ENCODE data around the gene CCR4. TPM values are rescaled to one million over a fixed set of nuclear protein-coding genes. Genes with fewer than 3 reads are reported as not detected.

CCR4 gene
- total and polyA plus RNA-seq, 2 of the 8 experiments (the other 6 are each of a cell fraction or from before 2014, with no cell fraction given), result 0.11 to 0.15 TPM

DNA sequence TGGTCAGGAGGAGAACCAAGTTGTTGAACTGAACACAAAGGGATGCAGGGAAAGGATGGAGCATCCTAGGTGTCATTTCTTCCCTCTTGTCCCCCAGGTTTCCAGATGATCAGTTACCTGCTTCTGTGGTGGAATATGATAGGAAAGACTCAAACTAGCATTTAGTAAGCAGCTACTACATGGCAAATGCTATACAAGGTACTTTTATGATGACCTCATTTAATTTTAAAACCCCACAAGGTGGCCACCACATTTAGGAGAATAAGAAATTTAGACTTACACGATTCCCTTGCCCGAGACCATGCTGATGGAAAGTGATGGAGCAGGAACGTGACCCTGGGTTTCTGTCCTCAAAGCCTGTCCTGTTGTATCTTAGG, 40.9 kb downstream of the CCR4 start:
- Histone ChIP-seq H3K27ac (ENCODE audit: low read depth, low read length) (no peak overlapping the region), H3K23me2 (ENCODE audit: low read depth, low read length) (no peaks in the 10 kb centered on the region), H4K5ac (ENCODE audit: insufficient read length, low read depth, low read length) (no peak overlapping the region), H3K9me3 (ENCODE audit: insufficient read depth in 2 of 2, low read depth in 1 of 2, low read length in 1 of 2) (no peaks in the 10 kb centered on the region), H3K4me3 (ENCODE audit: extremely low read depth in 1 of 4, insufficient read depth in 2 of 4, low read depth in 3 of 4, low read length in 4 of 4) (no peak overlapping the region), H3K79me2 (ENCODE audit: control insufficient read depth in 1 of 2, insufficient read depth in 2 of 2, low read length in 2 of 2) (no peaks in the 10 kb centered on the region), H3K23ac (ENCODE audit: insufficient read length) (no peak overlapping the region), H2BK20ac (ENCODE audit: low read length) (no peak overlapping the region), H3K4me2 (ENCODE audit: insufficient read depth in 1 of 2, low read depth in 2 of 2, low read length in 2 of 2) (no peak overlapping the region), H3K27me3 (replicated peaks in 1 of 4; ENCODE audit: control insufficient read depth in 3 of 4, extremely low read depth in 1 of 4, insufficient read depth in 3 of 4, low read length in 3 of 4) (no peaks in the 10 kb centered on the region), H3K9ac (replicated peaks in 1 of 4; ENCODE audit: extremely low read depth in 1 of 4, low read depth in 3 of 4, low read length in 3 of 4) (no peak overlapping the region), H4K20me1 (replicated peaks in 1 of 2; ENCODE audit: control insufficient read depth in 1 of 2, insufficient read depth in 2 of 2, low read length in 2 of 2) (no peaks in the 10 kb centered on the region), H4K8ac (ENCODE audit: extremely low read depth, insufficient read depth, low read length) (no peak overlapping the region), H2BK5ac (ENCODE audit: low read depth, low read length) (no peak overlapping the region), H2BK15ac (ENCODE audit: low read length) (no peak overlapping the region), H2AFZ (ENCODE audit: low read length) (no peak overlapping the region), H3K79me1 (ENCODE audit: low read depth, low read length) (no peaks in the 10 kb centered on the region), H3K4ac (replicated peaks; ENCODE audit: insufficient read length, low read depth, low read length) (no peak overlapping the region), H3K18ac (ENCODE audit: extremely low read depth, low read length) (no peak overlapping the region), H3K36me3 (ENCODE audit: control insufficient read depth in 2 of 4, insufficient read depth in 4 of 4, low read length in 3 of 4) (no peaks in the 10 kb centered on the region), H3K56ac (replicated peaks; ENCODE audit: insufficient read length, low read depth, low read length) (no peak overlapping the region), H2BK12ac (ENCODE audit: low read depth, low read length) (no peak overlapping the region), H3K14ac (ENCODE audit: insufficient read length) (no peak overlapping the region), H2BK120ac (replicated peaks; ENCODE audit: low read depth, low read length) (no peak overlapping the region), H4K91ac (replicated peaks; ENCODE audit: insufficient read length, low read length) (no peak overlapping the region), H2AK5ac (ENCODE audit: low read depth, low read length) (no peak overlapping the region), H3K4me1 (replicated peaks in 1 of 4; ENCODE audit: control insufficient read depth in 3 of 4, insufficient read depth in 4 of 4, low read length in 3 of 4) (no peaks in the 10 kb centered on the region)
- no peak for DNase-seq (ENCODE audit: low read depth in 1 of 2, low spot score in 2 of 2)
- CTCF ChIA-PET (ENCODE audit: partially characterized antibody), result interaction anchor here (0.7 to 0.9 kb wide), 3 partner anchors 25 to 45 kb away, joined by 3 to 4 read pairs (median 3); no protein-coding TSS in a partner anchor
- FAIRE-seq, result no peak
- POLR2A ChIA-PET (ENCODE audit: partially characterized antibody), result interaction anchor here (0.7 kb wide), 1 partner anchor 20 kb away, joined by 3 read pairs; no protein-coding TSS in a partner anchor
- 87% methylated on average over 3 of the region's 3 CpGs; no CpG with 5 or more reads in 1 of the 2 experiments for WGBS, 2 experiments (ENCODE audit: extremely low coverage in 1 of 2, insufficient coverage in 1 of 2, insufficient read length in 1 of 2, insufficient replicate concordance in 2 of 2, low coverage in 1 of 2, low lambda C conversion rate in 2 of 2, missing lambda C conversion rate in 1 of 2)
- no peak for TF ChIP-seq CBX5 (IDR thresholded peaks at IDR 0.05; ENCODE audit: low read depth, low read length)
- no peak for TF ChIP-seq TAF7 (optimal IDR thresholded peaks at IDR 0.05; ENCODE audit: borderline replicate concordance, low read depth, low read length)
- TF ChIP-seq POLR2AphosphoS5 (IDR thresholded peaks at IDR 0.05; ENCODE audit: low read depth, low read length), result no peak
- TF ChIP-seq, protein P1, sequence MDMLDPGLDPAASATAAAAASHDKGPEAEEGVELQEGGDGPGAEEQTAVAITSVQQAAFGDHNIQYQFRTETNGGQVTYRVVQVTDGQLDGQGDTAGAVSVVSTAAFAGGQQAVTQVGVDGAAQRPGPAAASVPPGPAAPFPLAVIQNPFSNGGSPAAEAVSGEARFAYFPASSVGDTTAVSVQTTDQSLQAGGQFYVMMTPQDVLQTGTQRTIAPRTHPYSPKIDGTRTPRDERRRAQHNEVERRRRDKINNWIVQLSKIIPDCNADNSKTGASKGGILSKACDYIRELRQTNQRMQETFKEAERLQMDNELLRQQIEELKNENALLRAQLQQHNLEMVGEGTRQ (IDR thresholded peaks at IDR 0.05; ENCODE audit: low read length), result no peak
- TF ChIP-seq TCF12 (IDR thresholded peaks at IDR 0.05; ENCODE audit: low read depth, low read length), result no peak
- TF ChIP-seq KDM1A (IDR thresholded peaks at IDR 0.05; ENCODE audit: borderline replicate concordance, low read length), result no peak
- no peak for TF ChIP-seq JUN (IDR thresholded peaks at IDR 0.05; ENCODE audit: low read depth, low read length)
- no peak for TF ChIP-seq HDAC6 (IDR thresholded peaks at IDR 0.05; ENCODE audit: low read depth, low read length)
- no peak for TF ChIP-seq CBX8 (IDR thresholded peaks at IDR 0.05; ENCODE audit: borderline replicate concordance, low read depth, low read length)

All from H1 (cell line).